Activated CD8-positive, alpha-beta memory T cell treated with anti-CD3 and anti-CD28 coated beads, Interleukin-2, amount 50 U/mL, for 1 hour (primary cell): Measurements from ENCODE around the gene SERAC1.

ENCODE experiments used
- DNase-seq: peaks from one replicate; pipeline ENCODE4 v3.0.0-alpha.2; 2020; ENCODE audit errors: extremely low read depth

SERAC1 gene

DNA sequence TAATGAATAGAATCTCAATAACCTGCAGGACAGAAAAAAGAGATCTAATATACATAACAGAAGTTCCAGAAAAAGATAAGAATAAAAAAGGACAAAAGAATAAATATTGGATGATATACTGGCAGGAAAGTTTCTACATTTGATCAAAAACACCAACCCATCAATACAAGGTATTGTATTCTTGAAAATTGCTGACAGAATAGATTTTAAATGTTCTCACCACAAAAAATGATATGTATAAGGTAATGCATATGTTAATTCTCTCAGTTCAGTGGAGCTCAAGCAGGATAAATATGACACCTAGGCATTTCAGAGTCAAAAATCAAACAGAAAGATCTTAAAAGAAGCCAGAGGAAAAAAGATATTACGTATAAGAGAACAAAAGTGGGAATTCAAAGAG lies 43.8 kb downstream of the SERAC1 start:
- no peak for DNase-seq

DNA sequence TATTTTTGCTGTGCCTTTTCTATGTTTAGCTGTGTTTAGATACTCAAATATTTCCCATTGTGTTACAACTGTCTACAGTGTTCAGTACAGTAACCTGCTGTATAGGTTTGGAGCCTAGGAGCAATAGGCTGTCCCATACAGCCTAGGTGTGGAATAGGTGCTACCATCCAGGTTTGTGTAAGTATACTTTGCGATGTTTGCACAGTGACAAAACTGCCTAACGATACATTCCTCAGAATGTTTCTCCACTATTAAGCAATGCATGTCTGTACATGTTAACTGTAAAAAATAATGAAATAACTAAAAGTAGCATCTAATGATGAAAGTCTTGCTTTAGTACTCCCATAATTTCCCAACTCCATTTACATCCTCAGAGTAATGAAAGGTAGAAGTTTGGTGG lies 46.0 kb downstream of the SERAC1 start:
- no peak for DNase-seq

DNA sequence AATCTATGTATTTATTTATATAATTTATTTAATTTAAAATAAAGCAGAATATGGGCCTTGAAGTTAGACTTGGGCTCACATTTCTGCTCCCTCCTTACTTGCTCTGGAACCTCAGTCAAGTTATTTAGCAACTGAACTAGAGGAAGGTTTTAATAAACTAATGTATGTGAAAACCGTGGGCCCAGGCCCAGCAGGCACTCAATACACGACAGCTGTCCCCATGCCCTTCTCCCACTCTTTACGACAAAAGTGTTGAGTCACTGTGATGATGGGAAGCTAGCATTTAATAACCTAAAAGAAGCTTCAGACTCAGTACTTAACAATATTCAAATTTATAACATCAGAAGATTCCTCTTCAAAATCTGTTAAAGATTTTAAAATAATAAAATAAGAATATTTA lies 46.7 kb downstream of the SERAC1 start:
- no peak for DNase-seq

DNA sequence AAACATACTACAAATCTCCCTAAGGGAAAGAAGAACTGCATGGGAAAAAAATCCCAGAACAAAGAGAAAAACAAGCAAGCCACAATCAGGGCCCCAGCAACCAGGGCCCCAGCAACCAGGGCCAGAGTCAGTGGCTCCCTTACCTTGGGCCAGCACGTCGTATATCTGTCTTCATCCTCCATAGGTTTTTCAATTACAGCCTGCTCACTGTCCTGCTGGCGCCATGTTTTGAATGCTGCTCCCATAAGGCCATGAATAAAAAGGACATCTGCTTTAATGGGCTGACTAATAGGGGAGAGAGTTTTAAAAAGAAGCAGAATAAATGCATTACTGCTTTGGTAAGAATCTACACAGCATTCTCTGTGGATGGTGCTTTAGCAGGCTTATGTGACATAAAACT lies 49.2 kb downstream of the SERAC1 start:
- DNase-seq: no peak

DNA sequence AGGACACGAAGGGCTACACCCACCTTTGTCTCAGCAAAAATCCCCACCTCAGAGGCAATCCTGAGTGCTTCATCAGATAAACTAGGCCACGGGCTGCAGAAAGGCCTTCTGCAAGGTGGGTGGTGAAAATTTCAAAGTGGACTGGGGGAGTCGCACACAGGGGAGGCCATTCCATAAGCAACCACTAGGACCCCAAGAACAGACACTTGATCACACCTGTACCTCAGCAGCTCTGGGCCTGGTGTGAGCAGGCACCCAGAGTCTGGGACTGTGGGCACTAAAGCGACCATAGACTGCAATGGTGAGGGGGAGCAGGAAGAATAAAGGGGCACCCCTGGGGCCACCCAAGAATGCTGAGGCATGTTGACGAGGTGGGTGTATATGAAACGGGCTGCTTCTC lies 52.6 kb downstream of the SERAC1 start:
- no peak for DNase-seq

DNA sequence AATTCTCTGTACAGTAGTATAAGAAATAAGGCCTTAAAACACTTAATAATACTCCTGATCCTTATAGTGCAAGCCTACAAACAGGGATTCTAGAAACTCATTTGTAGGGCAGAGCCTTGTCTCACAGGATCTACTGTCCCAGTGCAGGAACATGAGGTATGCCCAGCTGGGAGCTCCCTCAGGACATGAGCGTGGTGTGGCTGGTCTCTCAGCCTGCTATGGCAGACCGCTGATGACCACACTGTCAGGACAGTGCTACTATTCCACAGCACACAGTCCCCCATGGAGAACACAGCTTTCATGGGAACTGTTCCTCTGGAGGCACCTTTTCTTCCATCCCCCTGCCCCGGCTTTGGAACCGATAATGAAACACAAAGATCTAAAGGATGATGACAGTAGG lies 53.0 kb downstream of the SERAC1 start:
- no peak for DNase-seq

DNA sequence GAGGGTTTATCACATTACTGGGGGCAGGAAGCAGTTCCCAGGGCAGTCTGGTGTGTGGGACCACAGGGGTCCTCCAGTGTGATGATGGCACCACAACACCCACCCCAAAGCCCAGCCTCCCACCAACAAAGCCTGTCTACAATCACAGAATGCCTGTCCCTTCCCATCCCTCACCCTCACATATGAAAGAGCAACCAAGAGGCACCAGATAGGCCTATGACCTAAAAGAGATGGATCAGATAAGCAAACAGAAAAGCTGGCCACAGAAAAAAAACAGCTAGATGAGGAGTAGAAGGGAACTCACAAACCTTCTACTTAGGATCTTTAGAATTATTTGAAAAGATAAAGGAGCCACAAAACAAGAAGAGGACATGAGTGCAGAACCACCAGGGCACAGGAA lies 54.3 kb downstream of the SERAC1 start:
- no peak for DNase-seq

DNA sequence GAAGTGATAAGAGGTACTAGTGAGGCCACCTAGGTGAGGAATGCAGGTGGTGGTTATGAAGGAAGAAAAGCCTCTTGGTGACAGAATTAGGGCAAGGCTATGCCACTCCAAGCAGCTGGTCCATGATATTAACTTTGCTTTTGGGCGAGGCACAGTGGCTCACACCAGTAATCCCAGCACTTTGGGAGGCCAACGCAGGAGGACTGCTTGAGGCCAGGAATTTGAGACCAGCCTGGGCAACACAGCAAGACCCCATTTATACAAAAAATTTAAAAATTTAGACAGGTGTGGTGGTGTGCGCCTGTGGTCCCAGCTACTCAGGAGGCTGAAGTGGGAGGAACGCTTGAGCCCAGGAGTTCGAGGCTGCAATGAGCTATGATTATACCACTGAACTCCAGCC lies 56.1 kb downstream of the SERAC1 start:
- DNase-seq: no peak

DNA sequence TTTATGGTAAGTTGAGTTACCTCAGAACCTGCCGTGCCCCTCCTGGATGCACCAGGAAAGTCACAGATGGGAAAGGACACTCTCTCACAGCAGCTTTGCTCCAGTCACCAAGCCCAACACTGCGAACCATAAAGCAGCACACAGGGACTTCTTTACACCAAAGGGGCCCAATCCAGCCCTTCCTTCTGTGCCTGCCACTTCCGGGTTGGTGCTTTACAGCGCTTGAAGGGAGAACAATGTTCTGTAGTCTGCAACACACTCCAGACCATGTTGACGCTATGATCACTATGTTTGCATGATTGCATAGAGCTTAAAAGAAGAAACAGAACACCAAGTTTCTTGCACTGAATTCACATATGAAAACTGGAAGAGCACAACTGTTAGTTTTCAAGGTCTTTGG lies 57.1 kb downstream of the SERAC1 start:
- no peak for DNase-seq

DNA sequence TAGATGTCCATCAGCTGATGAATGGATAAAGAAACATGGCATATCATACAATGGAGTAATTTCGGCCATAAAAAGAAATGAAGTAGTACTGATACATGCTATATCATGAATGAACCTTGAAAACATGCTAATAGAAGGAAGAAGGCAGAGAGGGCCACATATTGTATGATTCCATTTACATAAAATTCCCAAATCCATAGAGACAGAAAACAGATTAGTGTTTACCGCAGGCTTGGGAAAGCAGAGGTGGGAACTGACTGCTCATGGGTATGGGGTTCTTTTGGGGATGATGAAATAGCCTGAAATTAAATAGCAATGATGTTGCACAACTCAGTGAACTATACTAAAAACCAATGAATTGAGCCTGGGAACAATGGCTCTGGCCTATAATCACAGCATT lies 58.3 kb downstream of the SERAC1 start:
- DNase-seq: no peak

DNA sequence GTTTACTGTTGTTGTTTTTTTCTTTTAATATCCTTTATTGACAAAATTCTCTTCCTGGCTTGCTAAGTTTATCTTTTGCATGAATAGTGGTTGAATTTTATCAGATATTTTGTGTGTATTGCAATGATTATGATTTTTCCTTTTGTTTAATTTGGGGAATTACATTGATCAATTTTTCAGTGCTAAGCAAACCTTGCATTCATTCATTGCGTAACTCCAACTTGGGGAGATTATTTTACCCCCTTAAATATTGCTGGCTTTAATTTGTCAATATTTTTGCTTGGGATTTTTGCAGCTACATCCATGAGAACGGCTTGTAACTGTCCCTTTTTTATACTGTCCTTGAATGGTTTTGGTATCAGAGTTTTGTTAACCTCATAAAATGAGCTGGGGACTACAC lies 63.4 kb downstream of the SERAC1 start:
- DNase-seq: no peak

DNA sequence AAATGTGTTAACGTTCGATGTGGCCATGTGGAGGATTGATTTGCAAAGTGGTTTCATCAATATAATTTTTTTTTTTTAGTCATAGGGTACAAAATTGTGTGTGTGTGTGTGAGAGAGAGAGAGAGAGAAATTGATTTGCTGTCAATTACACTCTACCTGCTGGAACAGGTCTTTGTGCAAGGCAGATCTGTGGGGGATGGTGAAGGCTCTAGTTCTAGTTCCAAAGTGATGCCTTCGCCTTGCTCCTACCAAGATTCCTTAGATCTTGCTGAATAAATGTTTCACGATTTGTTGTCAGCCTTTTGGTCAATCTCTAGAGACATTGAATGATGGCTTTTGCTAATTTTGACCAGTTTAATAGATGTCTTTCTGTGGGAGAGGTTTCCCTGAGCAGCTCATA lies 64.8 kb downstream of the SERAC1 start:
- DNase-seq: no peak

DNA sequence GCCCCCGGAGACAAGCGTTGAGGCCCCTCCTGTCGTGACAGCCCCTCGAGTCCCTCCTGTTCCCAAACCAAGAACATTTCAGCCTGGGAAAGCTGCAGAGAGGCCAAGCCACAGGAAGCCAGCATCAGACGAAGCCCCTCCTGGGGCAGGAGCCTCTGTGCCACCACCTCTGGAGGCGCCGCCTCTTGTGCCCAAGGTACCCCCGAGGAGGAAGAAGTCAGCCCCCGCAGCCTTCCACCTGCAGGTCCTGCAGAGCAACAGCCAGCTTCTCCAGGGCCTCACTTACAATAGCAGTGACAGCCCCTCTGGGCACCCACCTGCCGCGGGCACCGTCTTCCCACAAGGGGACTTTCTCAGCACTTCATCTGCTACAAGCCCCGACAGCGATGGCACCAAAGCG lies 72.4 kb downstream of the SERAC1 start:
- DNase-seq: no peak

DNA sequence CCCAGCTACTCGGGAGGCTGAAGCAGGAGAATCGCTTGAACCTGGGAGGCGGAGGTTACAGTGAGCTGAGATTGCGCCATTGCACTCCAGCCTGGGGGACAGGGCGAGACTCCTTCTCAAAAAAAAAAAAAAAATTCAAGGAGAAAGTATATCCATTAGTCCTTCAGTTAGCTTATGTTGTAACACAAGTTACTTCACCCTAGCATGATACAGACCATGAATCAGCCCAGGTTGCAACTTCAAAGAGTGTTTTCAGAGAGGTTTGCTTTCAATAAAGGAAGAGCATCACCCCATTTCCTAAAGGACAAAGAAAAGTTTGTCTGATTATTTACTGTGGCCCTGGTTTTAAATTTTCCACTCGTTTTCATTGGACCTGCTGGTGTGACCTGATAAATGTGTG lies 73.0 kb downstream of the SERAC1 start:
- DNase-seq: no peak

DNA sequence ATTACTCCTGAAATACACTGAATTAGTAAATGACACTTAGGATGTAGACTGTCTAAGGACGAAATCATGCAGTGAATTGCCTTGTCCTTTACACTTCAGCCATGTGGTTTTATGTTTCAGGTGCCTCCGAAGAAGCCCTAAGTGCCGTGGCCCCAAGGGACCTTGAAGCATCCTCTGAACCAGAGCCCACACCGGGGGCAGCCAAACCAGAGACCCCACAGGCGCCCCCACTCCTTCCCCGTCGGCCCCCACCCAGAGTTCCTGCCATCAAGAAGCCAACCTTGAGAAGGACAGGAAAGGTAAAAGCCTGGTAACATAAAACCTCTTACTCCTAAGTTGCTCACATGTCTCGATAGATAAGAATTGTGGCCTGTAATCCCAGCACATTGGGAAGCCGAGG lies 75.3 kb downstream of the SERAC1 start:
- DNase-seq: no peak

DNA sequence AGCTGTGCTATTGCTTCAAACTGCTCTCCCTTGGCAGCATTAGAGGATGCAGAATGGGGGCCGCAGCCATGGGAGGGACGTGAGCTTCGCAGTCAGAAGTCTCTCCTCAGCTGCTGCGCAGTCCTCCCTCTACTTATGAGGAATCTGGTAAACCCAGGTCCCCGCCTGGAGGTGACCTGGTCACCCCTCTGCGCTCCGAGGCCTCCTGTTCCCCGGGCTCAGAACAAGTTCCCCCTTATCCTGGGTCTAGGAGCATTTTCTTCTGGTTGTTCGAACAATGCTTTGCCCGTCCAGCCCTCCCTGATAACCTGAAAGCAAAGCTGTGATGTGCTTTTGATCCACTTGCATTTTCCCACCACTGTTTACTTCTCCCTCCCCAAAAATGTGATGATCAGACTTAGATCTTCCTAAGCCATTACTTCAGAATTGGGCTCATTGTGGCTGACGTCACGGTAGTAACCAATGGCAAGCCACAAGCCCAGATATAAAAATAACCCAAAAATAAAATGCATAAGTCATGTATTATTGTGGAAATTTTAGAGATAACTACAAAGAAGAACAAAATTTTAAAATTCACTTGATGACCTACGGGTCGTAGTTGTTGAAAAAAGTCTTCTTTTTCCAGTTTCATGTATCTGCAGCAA lies 80.7 kb downstream of the SERAC1 start:
- DNase-seq: no peak

DNA sequence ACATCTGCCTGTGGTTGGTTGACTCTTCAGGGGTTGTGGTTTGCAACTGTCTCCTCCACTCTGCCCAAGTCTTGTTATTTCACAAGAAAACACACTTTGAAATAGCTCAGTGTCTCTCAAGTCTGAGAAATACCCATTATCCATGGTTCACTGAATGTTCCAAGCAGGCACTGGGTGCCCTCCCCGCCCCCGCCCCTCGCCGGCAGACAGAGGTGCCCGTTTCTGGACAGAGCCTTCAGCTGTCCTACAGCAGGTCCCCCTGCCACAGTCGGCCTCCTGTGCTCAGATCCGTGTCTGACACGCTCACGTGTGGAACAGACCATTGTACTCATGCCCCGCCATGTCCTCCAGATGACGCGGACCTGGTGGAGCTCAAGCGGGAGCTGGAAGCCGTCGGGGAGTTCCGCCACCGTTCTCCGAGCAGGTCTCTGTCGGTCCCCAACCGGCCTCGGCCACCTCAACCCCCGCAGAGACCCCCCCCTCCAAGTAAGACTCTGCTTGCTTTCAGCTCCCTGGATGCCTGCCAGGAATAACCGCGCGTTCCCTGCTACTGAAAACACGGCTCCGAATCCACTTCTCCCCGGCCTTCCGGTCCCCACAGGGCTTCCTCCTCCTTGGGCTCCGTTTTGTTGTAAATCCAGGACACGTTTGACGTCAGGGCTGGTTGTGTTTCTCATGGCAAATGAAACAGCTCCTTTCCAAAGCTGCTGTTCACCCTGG lies 81.4 kb downstream of the SERAC1 start:
- no peak for DNase-seq

DNA sequence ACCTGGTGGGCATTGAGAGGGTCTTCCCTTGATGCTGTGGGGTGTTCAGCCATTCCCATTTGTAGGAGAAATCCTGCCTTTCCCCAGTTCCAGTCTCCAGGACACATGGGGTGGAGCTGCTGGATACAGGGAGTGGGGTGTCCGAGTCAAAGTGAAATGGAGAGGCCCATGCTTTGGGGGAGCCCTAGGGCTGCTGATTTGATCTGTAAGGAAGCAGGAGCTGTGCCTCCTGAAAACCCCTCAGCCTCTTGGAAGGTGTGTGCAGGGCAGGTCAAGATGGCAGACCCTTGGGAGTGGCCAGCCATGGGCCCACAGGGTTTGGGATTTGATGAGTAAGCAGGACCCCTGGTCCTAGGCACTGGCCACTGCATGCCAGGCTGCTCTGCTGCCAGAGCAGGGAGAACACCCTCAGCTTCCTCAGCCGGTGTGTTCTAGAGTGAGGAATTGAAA lies 82.0 kb downstream of the SERAC1 start:
- DNase-seq: no peak

DNA sequence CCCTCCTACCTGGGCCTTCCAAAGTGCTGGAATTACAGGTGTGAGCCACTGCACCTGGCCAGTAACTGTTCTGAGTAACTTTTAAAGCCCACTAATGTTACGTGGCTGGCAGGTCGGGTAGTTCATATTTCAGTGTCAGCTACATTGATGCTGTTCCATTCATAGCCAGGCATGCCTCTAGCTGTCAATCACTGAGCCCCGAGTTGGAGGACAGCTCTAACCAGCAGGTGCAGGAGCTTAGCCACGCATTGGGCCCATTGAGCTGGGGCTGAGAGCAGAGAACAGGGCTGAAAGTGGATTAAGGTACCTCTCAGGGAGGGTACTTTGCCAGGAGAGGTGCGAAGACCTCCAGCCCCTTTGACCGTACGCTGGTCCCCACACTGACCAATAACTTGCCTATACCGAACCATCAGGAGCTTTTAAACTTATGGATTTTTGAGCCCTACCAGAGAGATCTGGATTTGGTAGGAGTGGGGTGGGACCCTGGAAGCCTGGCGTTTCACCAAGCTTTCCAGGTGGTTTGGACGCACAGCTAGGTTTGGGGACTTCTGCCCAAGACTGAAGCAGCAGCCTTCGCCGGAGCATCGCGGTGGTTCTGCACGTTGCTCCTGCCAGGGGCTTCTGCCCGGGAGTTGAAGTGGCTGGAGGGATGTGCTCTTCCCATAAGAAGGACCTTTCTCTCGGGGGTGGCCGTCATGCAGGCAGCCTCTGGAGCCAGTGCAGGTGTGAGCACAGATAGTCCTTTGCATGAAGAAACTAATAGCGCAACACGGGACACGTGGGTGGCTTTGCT lies 82.6 kb downstream of the SERAC1 start:
- DNase-seq: no peak

DNA sequence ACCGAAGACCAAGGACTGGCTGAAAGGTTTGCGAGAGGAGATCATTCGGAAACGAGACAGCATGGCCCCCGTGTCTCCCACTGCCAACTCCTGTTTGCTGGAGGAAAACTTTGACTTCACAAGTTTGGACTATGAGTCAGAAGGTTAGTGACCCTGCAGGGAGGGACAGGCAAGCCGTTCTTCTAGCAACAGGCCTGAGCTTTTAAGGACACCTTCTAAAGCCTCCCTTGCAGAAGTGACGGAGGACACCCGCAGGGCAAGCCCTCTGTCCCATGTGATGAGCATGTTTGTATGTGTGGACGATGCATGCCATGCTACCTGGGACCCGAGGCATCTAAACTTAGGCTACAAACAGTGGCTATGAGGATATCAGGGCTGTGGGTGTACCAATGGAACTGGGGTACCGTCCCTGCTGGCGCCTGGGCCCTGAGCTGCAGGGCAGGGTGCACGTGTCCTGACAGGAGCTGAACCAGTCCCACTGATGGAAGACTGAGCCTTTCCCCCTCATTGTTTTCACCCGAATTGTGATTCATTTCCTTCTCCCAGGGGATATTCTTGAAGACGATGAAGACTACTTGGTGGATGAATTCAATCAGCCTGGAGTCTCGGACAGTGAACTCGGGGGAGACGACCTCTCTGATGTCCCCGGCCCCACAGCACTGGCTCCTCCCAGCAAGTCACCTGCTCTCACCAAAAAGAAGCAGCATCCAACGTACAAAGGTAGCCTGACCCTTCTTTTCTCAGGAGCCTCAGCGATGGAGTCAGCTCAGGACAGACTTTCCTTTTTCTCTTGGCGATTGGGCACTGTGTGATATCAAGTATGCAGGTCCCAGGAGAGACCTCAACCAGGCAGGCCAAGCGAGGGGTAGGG lies 84.4 kb downstream of the SERAC1 start:
- no peak for DNase-seq

DNA sequence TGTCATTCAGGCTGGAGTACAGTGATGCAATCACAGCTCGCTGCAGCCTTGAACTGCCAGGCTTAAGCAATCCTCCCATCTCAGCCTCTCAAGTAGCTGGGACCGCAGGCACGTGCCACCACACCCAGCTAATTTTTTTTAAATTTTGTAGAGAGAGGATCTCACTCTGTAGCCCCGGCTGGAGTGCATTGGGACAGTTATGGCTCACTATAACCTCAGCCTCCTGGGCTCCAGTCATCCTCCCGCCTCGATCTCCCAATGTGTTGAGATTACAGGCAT lies 86.5 kb downstream of the SERAC1 start:
- DNase-seq: no peak
